ENCODE data around the gene STARD5. TPM values are rescaled to one million over a fixed set of nuclear protein-coding genes. Genes with fewer than 3 reads are reported as not detected.

Gene STARD5
- total and polyA plus RNA-seq, 2 donors (not counting 1 experiment from before 2014, with no cell fraction given): 15.7 to 19.9 TPM

DNA sequence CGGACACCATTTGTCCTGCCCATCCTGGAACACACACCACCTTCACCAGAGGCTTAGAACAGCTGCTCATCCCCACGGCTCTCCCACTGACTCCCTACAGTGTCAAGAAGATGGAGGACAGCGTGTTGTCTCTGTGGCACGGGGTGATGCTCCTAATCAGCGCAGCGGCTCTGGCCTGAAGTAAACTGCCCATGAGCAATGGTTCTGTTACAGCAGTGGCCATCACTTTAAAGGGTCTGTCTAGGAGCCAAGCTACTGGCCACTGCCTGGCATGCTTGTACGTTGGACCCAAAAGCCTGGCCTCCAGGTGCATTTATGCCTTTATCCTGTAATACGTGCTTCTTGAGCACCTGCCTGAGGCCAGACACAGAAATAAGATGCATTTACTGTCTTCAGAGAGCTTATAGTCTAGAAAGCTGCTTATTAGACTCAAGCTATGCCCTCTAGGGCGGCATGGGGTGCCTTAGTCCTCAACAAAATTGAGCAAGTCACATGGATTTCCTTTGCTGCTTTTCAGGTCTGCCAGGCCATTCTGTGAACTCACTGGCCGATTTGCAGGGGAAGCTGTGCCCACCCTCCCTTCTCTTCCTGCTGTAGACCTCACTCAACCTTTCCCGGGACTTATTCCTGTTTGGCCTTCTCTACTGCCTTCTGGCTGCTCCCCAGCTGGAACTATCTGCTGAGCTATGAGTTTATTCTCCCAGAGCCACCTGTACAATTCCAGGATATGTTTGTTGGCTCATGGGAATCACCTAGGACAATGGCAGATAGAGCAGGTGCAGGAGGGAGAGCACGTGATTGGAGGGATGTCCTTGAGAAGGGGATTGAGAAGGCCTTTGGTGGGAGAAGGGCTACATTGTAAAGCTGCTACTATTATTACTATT is 51.9 kb downstream of the STARD5 start:
- H3K4me3 Mint-ChIP-seq: no peak overlapping the region
- intact Hi-C loops (cut with micrococcal nuclease): no loop called here
- no peak for DNase-seq
- Histone ChIP-seq H3K9ac (ENCODE audit: low read length) (no peak overlapping the region), H3K27me3 (replicated peaks in 1 of 4; ENCODE audit: control extremely low read depth in 1 of 4, control insufficient read depth in 3 of 4, insufficient read depth in 4 of 4, low read length in 3 of 4) (no peaks in the 10 kb centered on the region), H4K20me1 (ENCODE audit: control insufficient read depth, insufficient read depth, low read length, poor library complexity, severe bottlenecking) (no peaks in the 10 kb centered on the region), H3K9me3 (ENCODE audit: control extremely low read depth in 1 of 3, control insufficient read depth in 2 of 3, insufficient read depth in 1 of 3, low read length in 2 of 3) (peaks cover 0 to 3% (median 2%) of the 10 kb centered on the region in 3 donors), H3K27ac (ENCODE audit: low read length in 2 of 2) (no peak overlapping the region), H3K36me3 (replicated peaks in 1 of 2; ENCODE audit: control extremely low read depth in 1 of 2, control insufficient read depth in 1 of 2, extremely low read depth in 1 of 2, insufficient read depth in 2 of 2, low read length in 1 of 2) (no peaks in the 10 kb centered on the region), H3K4me3 (ENCODE audit: control extremely low read depth in 1 of 5, extremely low read depth in 1 of 5, insufficient read depth in 1 of 5, low read depth in 2 of 5, low read length in 4 of 5) (no peak overlapping the region), H3K79me2 (ENCODE audit: control insufficient read depth, insufficient read depth, low read length) (peaks cover 8% of the 10 kb centered on the region), H2AFZ (ENCODE audit: insufficient read depth, low read depth, low read length, poor library complexity, severe bottlenecking) (no peak overlapping the region), H3K4me1 (ENCODE audit: control insufficient read depth in 2 of 2, insufficient read depth in 2 of 2, low read length in 2 of 2) (peaks cover 12 to 13% of the 10 kb centered on the region in 2 donors), H3K4me2 (replicated peaks; ENCODE audit: low read depth, low read length, poor library complexity, severe bottlenecking) (no peak overlapping the region)
- no peaks in the 10 kb centered on the region for H3K27me3 Mint-ChIP-seq
- H3K27ac Mint-ChIP-seq: no peak overlapping the region
- TF ChIP-seq EZH2 (IDR thresholded peaks at IDR 0.05; ENCODE audit: borderline replicate concordance, insufficient read depth, low read depth, low read length, poor library complexity, severe bottlenecking) (no peak), CTCF (IDR thresholded peaks at IDR 0.05) (no peak)
- ATAC-seq (ENCODE audit: low read depth): no peak
- POLR2A ChIA-PET: interaction anchor here (0.6 kb wide), 1 partner anchor 265 kb away, joined by 5 read pairs; no protein-coding TSS in a partner anchor
- 88% methylated on average over 10 of the region's 12 CpGs for WGBS (ENCODE audit: insufficient coverage)
- peaks cover 20% of the 10 kb centered on the region for H3K4me1 Mint-ChIP-seq
- CTCF ChIA-PET: interaction anchor here (1.1 to 7.7 kb wide), 6 partner anchors 6 to 129 kb away, joined by 4 to 306 read pairs (median 92); partner anchors contain the start of gene STARD5
- H3K9me3 Mint-ChIP-seq (ENCODE audit: insufficient read depth): peaks cover 4% of the 10 kb centered on the region

Measured in B cell (primary cell).